SIG-M5 treated with dmso at 0.1 percent for 504 hours (cell line): ENCODE data around the gene PKDCC.
A peak's percentile ranks its signal among the peaks of the same experiment; 100 is the strongest.

Source experiments
- DNase-seq: peaks from one replicate; lab custom pipeline; 2025; ENCODE audit not compliant: unreplicated experiment; lab: John Stamatoyannopoulos, UW

Gene PKDCC

GRCh38 chr2:42086500-42086953 lies 38.7 kb downstream of the PKDCC start:
- peak; percentile 66 for DNase-seq

GRCh38 chr2:42087137-42087856 lies 39.5 kb downstream of the PKDCC start:
- DNase-seq, result no peak

DNA sequence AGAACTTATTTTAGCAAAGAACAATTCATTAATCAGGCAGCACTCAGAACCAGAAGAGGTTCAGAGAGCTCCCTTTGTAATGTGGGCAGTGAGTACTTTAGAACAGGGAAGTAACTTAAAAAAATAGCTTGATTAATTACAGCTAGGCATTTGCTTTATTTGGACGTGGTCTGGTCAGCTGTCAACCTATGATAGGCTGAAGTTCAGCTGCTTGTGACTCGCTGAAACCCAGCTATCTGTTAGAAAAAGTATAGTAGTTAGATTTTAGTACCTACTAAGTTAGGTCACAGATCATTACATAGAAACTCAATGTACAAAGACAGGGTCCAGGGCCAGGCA lies 40.0 kb downstream of the PKDCC start:
- no peak for DNase-seq

GRCh38 chr2:42089340-42089925 lies 41.6 kb downstream of the PKDCC start:
- no peak for DNase-seq

- DNase-seq, result no peak
Measured at GRCh38 chr2:42090216-42090615, 42.4 kb downstream of the PKDCC start.

- no peak for DNase-seq
Measured at GRCh38 chr2:42091671-42092070, 43.9 kb downstream of the PKDCC start.

- DNase-seq, result no peak
Measured at GRCh38 chr2:42092084-42092996, 44.5 kb downstream of the PKDCC start.

GRCh38 chr2:42094114-42094513 lies 46.3 kb downstream of the PKDCC start:
- DNase-seq, result no peak

GRCh38 chr2:42095923-42096408 lies 48.1 kb downstream of the PKDCC start:
- peak; percentile 79 for DNase-seq

- DNase-seq, result no peak
Measured at GRCh38 chr2:42096869-42097591, 49.2 kb downstream of the PKDCC start.

DNA sequence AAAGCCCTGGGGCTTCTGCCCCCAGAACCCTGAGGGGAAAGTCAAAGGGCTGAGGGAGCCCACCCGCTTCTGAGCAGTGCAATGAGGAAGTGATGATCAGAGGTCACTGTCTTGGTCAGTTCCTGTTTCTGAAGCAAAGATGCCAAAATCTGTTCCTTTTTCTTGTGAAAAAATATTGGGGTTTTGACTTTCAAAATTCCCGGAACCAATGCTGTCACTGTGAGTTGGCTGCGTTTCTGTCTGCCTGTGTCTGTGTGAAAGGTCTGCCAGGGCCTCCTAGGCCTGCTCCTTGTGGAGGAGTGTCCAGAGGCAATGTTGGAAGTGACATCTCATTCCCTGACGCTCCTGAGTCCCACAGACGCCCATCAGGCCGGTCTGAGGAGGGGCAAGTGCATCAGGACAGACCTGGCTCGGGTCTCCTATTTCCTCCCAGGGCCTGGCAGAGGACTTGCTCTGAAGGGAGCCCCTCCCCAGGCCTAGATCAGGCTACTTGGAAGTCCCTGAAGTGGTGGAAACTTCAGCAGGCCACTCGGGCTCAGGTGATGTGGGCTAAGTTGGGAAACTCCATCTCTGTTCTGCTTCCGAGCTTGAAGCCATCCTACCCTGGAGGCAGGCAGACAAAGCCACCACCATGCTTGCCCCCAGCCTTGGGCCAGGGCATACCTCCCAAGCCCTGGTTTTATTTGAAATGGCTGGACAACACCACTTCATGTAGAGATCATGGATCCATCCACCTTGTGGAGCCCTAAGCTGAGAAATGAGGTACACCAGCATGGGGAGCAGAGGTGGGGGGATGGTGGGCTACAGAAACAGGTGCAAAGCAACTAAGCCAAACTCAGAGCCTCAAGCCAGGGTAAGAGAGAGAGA lies 51.0 kb downstream of the PKDCC start:
- peak; percentile 32 for DNase-seq

DNA sequence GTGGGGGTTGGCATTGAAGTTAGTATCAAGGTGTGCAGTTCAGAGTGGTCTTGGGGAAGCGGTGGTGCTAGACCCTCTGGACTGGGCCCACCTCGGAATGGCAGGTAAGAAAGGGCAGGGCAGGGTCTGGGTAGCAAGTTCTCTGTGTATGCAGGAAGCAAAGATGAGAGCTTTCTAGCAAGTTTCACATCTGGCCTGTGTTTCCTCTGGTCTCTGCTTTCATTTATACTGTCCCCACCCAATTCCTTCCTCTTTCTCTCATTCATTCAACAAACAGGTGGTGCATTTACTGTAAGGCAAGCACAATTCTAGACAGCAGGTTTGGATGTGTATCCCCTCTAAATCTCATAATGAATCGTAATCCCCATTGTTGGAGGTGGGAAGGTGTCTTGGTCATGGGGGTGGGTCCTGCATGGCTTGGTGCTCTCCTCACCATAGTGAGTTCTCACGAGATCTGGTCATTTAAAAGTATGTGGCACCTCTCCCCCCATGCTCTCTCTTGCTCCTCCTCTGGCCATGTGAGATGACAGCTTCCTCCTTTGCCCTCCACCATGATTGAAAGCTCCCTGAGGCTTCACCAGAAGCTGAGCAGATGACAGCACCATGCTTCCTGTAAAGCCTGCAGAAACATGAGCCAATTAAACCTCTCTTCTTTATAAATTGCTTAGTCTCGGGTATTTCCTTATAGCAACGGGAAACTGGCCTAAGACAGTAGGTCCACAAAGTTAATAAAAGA lies 51.8 kb downstream of the PKDCC start:
- DNase-seq, result peak; percentile 21

- DNase-seq, result no peak
Measured at GRCh38 chr2:42100683-42101205, 52.9 kb downstream of the PKDCC start.

DNA sequence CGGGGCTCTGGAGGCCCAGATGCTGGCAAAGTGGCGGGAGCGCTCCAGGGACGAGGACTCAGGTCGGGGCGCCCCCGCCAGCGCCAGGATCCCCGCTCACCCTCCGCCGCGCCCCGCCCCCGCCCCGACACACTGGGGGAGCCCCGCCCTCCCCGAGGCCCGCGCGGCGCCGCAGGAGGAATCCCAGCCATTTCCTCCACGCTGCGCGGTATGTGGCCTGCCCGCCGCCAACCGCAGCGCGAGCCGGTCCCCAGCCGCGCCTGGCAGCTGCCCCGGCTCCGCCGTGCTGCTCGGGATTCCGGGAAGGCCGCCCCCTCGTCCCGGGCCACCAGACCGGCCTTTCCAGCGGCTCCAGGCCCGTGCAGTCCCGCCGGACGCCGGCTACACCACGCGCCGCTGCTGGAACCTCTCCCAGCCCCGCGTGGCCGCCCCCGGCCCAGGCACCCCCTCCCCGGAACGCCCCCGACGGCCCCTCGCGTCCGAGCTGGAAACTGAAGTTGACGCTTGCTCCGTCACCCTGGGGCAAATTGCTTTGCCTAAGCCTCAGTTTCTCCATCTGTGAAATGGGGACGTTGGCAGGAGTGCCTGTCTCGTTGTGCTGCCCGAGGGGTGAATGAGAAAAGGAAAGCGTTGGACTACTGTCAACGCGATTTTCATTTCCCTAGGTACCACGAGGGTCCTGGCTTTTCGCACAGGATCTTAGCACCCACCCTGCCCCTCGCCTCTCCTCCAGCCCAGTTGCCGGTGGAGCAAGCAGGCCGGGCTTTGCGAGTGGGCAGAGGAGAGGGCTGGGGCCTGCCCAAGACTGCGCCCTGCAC lies 53.6 kb downstream of the PKDCC start:
- DNase-seq, result no peak

DNA sequence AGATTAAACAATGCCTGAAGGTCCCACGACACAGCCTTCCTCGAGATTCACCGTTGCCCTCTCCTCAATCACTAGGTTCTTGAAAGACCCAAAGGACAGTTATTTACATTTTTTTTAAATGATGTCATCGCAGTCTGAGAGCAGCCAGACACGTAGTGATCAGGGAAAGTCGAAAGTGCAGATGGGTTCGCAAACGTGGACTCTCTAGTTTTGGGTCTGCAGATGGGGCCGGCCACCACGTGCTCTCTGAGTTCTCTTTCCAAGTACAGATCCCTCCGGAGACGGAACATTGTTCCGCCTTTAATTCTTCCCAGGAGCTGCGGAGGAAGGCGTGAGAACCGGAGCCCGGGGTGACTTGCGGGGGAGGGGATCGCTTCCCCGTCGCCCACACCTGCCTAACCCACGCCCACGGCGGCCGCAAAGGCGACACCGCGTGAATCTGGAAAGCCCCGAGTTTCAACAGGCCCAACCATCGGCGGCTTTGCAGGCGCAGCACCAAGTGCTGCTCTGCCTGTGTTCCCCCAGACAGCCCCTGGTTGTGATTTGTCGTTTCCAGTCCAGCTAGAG lies 54.3 kb downstream of the PKDCC start:
- peak; percentile 38 for DNase-seq

GRCh38 chr2:42102591-42103450 lies 55.0 kb downstream of the PKDCC start:
- no peak for DNase-seq

GRCh38 chr2:42103829-42104228 lies 56.0 kb downstream of the PKDCC start:
- DNase-seq, result no peak
